ENCODE measurements around the gene TP63.

DNA sequence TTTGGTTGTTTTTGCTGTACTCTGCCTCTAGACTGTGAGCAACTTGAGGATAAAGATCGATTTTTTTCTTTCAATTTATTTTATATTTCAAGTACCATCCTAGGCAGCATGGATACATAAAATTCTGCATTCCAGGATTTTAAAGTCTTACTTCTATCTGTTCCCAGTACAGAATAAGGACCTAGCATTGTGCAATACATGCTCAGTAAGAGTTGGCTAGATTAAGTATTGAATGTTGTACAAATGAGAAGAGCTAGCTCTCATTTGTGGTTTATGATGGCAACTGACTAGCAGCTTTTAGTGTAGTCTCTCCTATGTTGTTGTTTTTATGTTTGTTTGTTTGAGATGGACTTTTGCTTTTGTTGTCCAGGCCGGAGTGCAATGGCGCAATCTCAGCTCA, 222.7 kb downstream of the TP63 start:
- TF ChIP-seq, protein P1, sequence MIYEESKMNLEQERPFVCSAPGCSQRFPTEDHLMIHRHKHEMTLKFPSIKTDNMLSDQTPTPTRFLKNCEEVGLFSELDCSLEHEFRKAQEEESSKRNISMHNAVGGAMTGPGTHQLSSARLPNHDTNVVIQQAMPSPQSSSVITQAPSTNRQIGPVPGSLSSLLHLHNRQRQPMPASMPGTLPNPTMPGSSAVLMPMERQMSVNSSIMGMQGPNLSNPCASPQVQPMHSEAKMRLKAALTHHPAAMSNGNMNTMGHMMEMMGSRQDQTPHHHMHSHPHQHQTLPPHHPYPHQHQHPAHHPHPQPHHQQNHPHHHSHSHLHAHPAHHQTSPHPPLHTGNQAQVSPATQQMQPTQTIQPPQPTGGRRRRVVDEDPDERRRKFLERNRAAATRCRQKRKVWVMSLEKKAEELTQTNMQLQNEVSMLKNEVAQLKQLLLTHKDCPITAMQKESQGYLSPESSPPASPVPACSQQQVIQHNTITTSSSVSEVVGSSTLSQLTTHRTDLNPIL (CRISPR knock-in tag; IDR thresholded peaks at IDR 0.05; ENCODE audit: low read depth) = no peak
- TF ChIP-seq ZFP30 (CRISPR knock-in tag; IDR thresholded peaks at IDR 0.05) (no peak), RARB (CRISPR knock-in tag; IDR thresholded peaks at IDR 0.05) (no peak), ZNF8 (CRISPR knock-in tag; IDR thresholded peaks at IDR 0.05) (no peak), TOX (CRISPR knock-in tag; IDR thresholded peaks at IDR 0.05; ENCODE audit: borderline replicate concordance) (no peak), ISL1 (CRISPR knock-in tag; IDR thresholded peaks at IDR 0.05) (no peak), ZNF70 (CRISPR knock-in tag; IDR thresholded peaks at IDR 0.05) (no peak), GLIS3 (CRISPR knock-in tag; IDR thresholded peaks at IDR 0.05) (no peak), TCF4 (CRISPR knock-in tag; IDR thresholded peaks at IDR 0.05; ENCODE audit: borderline replicate concordance) (no peak)
- TF ChIP-seq, protein P2, sequence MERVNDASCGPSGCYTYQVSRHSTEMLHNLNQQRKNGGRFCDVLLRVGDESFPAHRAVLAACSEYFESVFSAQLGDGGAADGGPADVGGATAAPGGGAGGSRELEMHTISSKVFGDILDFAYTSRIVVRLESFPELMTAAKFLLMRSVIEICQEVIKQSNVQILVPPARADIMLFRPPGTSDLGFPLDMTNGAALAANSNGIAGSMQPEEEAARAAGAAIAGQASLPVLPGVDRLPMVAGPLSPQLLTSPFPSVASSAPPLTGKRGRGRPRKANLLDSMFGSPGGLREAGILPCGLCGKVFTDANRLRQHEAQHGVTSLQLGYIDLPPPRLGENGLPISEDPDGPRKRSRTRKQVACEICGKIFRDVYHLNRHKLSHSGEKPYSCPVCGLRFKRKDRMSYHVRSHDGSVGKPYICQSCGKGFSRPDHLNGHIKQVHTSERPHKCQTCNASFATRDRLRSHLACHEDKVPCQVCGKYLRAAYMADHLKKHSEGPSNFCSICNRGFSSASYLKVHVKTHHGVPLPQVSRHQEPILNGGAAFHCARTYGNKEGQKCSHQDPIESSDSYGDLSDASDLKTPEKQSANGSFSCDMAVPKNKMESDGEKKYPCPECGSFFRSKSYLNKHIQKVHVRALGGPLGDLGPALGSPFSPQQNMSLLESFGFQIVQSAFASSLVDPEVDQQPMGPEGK (CRISPR knock-in tag; IDR thresholded peaks at IDR 0.05; ENCODE audit: borderline replicate concordance) = no peak
- TF ChIP-seq, protein P3, sequence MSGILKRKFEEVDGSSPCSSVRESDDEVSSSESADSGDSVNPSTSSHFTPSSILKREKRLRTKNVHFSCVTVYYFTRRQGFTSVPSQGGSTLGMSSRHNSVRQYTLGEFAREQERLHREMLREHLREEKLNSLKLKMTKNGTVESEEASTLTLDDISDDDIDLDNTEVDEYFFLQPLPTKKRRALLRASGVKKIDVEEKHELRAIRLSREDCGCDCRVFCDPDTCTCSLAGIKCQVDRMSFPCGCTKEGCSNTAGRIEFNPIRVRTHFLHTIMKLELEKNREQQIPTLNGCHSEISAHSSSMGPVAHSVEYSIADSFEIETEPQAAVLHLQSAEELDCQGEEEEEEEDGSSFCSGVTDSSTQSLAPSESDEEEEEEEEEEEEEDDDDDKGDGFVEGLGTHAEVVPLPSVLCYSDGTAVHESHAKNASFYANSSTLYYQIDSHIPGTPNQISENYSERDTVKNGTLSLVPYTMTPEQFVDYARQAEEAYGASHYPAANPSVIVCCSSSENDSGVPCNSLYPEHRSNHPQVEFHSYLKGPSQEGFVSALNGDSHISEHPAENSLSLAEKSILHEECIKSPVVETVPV (CRISPR knock-in tag; IDR thresholded peaks at IDR 0.05) = no peak
- TF ChIP-seq, protein P4, sequence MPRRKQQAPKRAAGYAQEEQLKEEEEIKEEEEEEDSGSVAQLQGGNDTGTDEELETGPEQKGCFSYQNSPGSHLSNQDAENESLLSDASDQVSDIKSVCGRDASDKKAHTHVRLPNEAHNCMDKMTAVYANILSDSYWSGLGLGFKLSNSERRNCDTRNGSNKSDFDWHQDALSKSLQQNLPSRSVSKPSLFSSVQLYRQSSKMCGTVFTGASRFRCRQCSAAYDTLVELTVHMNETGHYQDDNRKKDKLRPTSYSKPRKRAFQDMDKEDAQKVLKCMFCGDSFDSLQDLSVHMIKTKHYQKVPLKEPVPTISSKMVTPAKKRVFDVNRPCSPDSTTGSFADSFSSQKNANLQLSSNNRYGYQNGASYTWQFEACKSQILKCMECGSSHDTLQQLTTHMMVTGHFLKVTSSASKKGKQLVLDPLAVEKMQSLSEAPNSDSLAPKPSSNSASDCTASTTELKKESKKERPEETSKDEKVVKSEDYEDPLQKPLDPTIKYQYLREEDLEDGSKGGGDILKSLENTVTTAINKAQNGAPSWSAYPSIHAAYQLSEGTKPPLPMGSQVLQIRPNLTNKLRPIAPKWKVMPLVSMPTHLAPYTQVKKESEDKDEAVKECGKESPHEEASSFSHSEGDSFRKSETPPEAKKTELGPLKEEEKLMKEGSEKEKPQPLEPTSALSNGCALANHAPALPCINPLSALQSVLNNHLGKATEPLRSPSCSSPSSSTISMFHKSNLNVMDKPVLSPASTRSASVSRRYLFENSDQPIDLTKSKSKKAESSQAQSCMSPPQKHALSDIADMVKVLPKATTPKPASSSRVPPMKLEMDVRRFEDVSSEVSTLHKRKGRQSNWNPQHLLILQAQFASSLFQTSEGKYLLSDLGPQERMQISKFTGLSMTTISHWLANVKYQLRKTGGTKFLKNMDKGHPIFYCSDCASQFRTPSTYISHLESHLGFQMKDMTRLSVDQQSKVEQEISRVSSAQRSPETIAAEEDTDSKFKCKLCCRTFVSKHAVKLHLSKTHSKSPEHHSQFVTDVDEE (CRISPR knock-in tag; IDR thresholded peaks at IDR 0.05) = no peak

Data from SK-N-SH treated with all-trans-retinoic acid at 6 μM for 48 hours (cell line).